MM.1S (cell line): Measurements from ENCODE around the gene C11orf86.

Source experiments
- DNase-seq: peaks from one replicate; pipeline ENCODE4 v3.0.0-alpha.2; 2015
- H2AFZ ChIP-seq: fragments of 300-600 bp; sonication (generic); 2 replicates; pipeline ENCODE4 v1.6.0; 2016; ENCODE audit warnings: antibody characterized with exemption, low read length
- H3F3A ChIP-seq: fragments of 300-600 bp; sonication (generic); 2 replicates; pipeline ENCODE4 v1.6.1; 2016; ENCODE audit warnings: mild to moderate bottlenecking, antibody characterized with exemption, low read length, moderate library complexity, mixed read lengths; ENCODE audit not compliant: insufficient read depth
- H3K27ac ChIP-seq: fragments of 300-600 bp; sonication (generic); 2 replicates; pipeline ENCODE4 v1.5.1; 2016; ENCODE audit warnings: mild to moderate bottlenecking, low read length
- H3K27me3 ChIP-seq: fragments of 300-600 bp; sonication (generic); replicated peaks from 2 replicates; pipeline ENCODE4 v1.6.0; 2016; ENCODE audit warnings: low read length; ENCODE audit not compliant: insufficient read depth
- H3K36me3 ChIP-seq: fragments of 300-600 bp; sonication (generic); replicated peaks from 2 replicates; pipeline ENCODE4 v1.6.1; 2016; ENCODE audit warnings: mild to moderate bottlenecking, low read length, mixed read lengths; ENCODE audit not compliant: insufficient read depth
- H3K4me1 ChIP-seq: fragments of 300-600 bp; sonication (generic); 2 replicates; pipeline ENCODE4 v1.6.1; 2016; ENCODE audit warnings: low read length, mixed read lengths
- H3K4me2 ChIP-seq: fragments of 300-600 bp; sonication (generic); 2 replicates; pipeline ENCODE4 v1.6.0; 2016; ENCODE audit warnings: low read depth, low read length
- H3K4me3 ChIP-seq: fragments of 300-600 bp; sonication (generic); 2 replicates; pipeline ENCODE4 v1.5.1; 2016; ENCODE audit warnings: low read length, mixed read lengths
- H3K79me2 ChIP-seq: fragments of 300-600 bp; sonication (generic); 2 replicates; pipeline ENCODE4 v1.6.1; 2016; ENCODE audit warnings: mixed run types, low read length, mixed read lengths
- H3K9ac ChIP-seq: fragments of 300-600 bp; sonication (generic); 2 replicates; pipeline ENCODE4 v1.6.1; 2016; ENCODE audit warnings: low read length, mixed read lengths
- H3K9me2 ChIP-seq: fragments of 300-600 bp; sonication (generic); replicated peaks from 2 replicates; pipeline ENCODE4 v1.6.1; 2016; ENCODE audit warnings: mild to moderate bottlenecking, low read length, mixed read lengths; ENCODE audit not compliant: insufficient read depth
- H3K9me3 ChIP-seq: fragments of 300-600 bp; sonication (generic); replicated peaks from 2 replicates; pipeline ENCODE4 v1.6.1; 2016; ENCODE audit warnings: mild to moderate bottlenecking, low read length, mixed read lengths; ENCODE audit not compliant: insufficient read depth
- H4K20me1 ChIP-seq: fragments of 300-600 bp; sonication (generic); 2 replicates; pipeline ENCODE4 v1.6.1; 2016; ENCODE audit warnings: mild to moderate bottlenecking, low read length, moderate library complexity, mixed read lengths; ENCODE audit not compliant: insufficient read depth
- EZH2 ChIP-seq: fragments of 300-600 bp; sonication (generic); optimal IDR thresholded peaks from 2 replicates; pipeline ENCODE3; 2017; ENCODE audit warnings: low read depth, mild to moderate bottlenecking, antibody characterized with exemption, low read length, mixed read lengths
- EZH2phosphoT487 ChIP-seq: fragments of 300-600 bp; sonication (generic); IDR thresholded peaks from 2 replicates; pipeline ENCODE4 v1.6.1; 2018; ENCODE audit warnings: antibody characterized with exemption, low read length
- TF ChIP-seq, protein P1 (sequence below): fragments of 300-600 bp; sonication (generic); IDR thresholded peaks from 2 replicates; pipeline ENCODE4 v1.5.1; 2016; ENCODE audit warnings: antibody characterized with exemption, low read length, mixed read lengths

Gene C11orf86

DNA sequence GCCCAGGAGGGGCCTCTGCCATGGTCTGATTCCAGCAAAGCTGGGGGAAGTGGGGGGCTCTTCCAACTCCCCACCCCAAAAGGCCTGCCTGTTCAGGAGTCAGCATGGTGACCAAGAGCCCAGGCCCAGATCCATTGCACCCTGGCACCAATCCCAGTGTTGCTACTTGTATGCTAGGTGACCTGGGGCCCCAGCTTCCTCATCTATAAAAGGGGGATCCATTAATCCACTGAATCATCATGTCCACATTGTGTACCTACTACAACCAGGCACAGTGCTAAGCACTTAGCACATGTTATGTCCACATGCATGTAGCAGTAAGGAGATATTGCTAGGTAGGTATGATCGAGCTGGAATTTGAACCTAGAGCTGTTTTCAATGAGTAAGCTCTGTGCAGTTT is 49.9 kb downstream of the C11orf86 start:
- Histone ChIP-seq H2AFZ (no peak overlapping the region), H3K4me3 (no peak overlapping the region), H3K9me2 (no peaks in the 10 kb centered on the region), H3K9ac (no peak overlapping the region), H4K20me1 (no peaks in the 10 kb centered on the region), H3K27ac (no peak overlapping the region), H3K79me2 (no peaks in the 10 kb centered on the region), H3K9me3 (no peaks in the 10 kb centered on the region), H3K4me1 (peaks cover 17% of the 10 kb centered on the region), H3K4me2 (peak overlapping the region; percentile 33; the same call in 1 of the 2 replicates), H3F3A (no peaks in the 10 kb centered on the region), H3K36me3 (no peaks in the 10 kb centered on the region), H3K27me3 (peaks cover 69% of the 10 kb centered on the region)
- TF ChIP-seq EZH2 = no peak
- TF ChIP-seq, protein P1, sequence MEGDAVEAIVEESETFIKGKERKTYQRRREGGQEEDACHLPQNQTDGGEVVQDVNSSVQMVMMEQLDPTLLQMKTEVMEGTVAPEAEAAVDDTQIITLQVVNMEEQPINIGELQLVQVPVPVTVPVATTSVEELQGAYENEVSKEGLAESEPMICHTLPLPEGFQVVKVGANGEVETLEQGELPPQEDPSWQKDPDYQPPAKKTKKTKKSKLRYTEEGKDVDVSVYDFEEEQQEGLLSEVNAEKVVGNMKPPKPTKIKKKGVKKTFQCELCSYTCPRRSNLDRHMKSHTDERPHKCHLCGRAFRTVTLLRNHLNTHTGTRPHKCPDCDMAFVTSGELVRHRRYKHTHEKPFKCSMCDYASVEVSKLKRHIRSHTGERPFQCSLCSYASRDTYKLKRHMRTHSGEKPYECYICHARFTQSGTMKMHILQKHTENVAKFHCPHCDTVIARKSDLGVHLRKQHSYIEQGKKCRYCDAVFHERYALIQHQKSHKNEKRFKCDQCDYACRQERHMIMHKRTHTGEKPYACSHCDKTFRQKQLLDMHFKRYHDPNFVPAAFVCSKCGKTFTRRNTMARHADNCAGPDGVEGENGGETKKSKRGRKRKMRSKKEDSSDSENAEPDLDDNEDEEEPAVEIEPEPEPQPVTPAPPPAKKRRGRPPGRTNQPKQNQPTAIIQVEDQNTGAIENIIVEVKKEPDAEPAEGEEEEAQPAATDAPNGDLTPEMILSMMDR = no peak
- TF ChIP-seq EZH2phosphoT487 = no peak
- no peak for DNase-seq

- Histone ChIP-seq H3K9ac (no peak overlapping the region), H3K79me2 (no peaks in the 10 kb centered on the region), H3F3A (no peaks in the 10 kb centered on the region), H3K9me3 (no peaks in the 10 kb centered on the region), H4K20me1 (no peaks in the 10 kb centered on the region), H3K36me3 (no peaks in the 10 kb centered on the region), H3K4me1 (peaks cover 17% of the 10 kb centered on the region), H3K4me3 (no peak overlapping the region), H3K27me3 (peaks cover 65% of the 10 kb centered on the region), H3K27ac (no peak overlapping the region), H2AFZ (no peak overlapping the region), H3K4me2 (no peak overlapping the region), H3K9me2 (no peaks in the 10 kb centered on the region)
- no peak for DNase-seq
- TF ChIP-seq EZH2 (no peak), EZH2phosphoT487 (no peak)
- TF ChIP-seq, protein P1 = no peak
Measured at GRCh38 chr11:67025750-67026149, 50.6 kb downstream of the C11orf86 start.
